ENCODE data around the gene CDH4. TPM values are rescaled to one million over a fixed set of nuclear protein-coding genes. Genes with fewer than 3 reads are reported as not detected.

The CDH4 gene
- total RNA-seq, 1 experiment from 2014 or later: 5.3 TPM

DNA sequence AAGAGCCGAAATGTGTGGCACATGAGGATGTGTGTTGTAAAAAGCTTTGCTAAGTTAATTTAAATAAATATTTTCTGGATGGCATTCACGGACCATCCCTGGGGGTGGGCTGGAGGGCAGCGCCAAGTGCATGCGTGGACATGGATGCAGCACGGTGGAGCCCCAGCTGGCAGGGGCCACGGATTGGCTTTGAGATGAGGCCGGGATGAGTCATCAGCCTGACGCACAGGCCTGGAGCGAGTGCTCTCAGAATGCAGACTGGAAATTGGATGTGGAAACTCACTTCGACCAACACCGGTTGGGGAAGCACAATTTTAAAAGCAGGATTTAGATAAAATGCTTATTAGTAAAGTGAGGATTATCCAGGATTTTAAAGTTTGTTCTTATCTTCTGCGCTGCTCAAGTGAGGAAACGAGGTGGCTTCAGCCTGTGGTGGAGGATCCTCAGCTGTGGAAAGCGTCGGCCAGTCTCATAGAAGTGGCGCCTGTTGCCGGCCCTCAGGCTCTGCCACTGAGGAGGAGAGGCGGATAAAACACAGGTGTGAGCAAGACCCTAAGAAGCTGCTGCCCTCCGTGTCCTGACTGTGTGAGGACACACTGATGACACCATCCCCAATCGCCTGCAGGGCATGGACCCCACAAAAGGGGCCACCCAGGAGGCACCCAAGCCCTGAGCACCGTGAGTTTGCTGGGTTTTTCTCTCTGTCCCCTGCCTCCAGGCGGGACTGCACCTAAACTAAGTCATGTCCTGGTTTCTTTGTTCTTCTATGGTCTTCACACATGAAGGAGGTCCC is 279.7 kb downstream of the CDH4 start:
- POLR2A ChIA-PET: no interaction called here
- Mint-ChIP-seq H3K9me3 (no peaks in the 10 kb centered on the region), H3K4me3 (no peak overlapping the region), H3K36me3 (no peaks in the 10 kb centered on the region), H3K27me3 (ENCODE audit: low read depth) (peaks cover 22% of the 10 kb centered on the region), H3K27ac (no peak overlapping the region), H3K4me1 (peaks cover 9% of the 10 kb centered on the region; the same call in 1 of the 2 replicates)
- no peak for DNase-seq (ENCODE audit: low spot score)
- CTCF ChIA-PET: interaction anchor here (1.0 to 1.1 kb wide), 2 partner anchors 14 to 28 kb away, joined by 3 to 4 read pairs; no protein-coding TSS in a partner anchor
- TF ChIP-seq TP53 (CRISPR knock-in tag; IDR thresholded peaks at IDR 0.05): no peak
- no peak for TF ChIP-seq ZNF138 (CRISPR knock-in tag; conservative IDR thresholded peaks at IDR 0.05)
- TF ChIP-seq, protein P1, sequence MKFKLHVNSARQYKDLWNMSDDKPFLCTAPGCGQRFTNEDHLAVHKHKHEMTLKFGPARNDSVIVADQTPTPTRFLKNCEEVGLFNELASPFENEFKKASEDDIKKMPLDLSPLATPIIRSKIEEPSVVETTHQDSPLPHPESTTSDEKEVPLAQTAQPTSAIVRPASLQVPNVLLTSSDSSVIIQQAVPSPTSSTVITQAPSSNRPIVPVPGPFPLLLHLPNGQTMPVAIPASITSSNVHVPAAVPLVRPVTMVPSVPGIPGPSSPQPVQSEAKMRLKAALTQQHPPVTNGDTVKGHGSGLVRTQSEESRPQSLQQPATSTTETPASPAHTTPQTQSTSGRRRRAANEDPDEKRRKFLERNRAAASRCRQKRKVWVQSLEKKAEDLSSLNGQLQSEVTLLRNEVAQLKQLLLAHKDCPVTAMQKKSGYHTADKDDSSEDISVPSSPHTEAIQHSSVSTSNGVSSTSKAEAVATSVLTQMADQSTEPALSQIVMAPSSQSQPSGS (CRISPR knock-in tag; IDR thresholded peaks at IDR 0.05; ENCODE audit: borderline replicate concordance, low read depth): no peak
- no peak for TF ChIP-seq ZNF317 (CRISPR knock-in tag; IDR thresholded peaks at IDR 0.05; ENCODE audit: borderline replicate concordance, low read depth)
- TF ChIP-seq, protein P2, sequence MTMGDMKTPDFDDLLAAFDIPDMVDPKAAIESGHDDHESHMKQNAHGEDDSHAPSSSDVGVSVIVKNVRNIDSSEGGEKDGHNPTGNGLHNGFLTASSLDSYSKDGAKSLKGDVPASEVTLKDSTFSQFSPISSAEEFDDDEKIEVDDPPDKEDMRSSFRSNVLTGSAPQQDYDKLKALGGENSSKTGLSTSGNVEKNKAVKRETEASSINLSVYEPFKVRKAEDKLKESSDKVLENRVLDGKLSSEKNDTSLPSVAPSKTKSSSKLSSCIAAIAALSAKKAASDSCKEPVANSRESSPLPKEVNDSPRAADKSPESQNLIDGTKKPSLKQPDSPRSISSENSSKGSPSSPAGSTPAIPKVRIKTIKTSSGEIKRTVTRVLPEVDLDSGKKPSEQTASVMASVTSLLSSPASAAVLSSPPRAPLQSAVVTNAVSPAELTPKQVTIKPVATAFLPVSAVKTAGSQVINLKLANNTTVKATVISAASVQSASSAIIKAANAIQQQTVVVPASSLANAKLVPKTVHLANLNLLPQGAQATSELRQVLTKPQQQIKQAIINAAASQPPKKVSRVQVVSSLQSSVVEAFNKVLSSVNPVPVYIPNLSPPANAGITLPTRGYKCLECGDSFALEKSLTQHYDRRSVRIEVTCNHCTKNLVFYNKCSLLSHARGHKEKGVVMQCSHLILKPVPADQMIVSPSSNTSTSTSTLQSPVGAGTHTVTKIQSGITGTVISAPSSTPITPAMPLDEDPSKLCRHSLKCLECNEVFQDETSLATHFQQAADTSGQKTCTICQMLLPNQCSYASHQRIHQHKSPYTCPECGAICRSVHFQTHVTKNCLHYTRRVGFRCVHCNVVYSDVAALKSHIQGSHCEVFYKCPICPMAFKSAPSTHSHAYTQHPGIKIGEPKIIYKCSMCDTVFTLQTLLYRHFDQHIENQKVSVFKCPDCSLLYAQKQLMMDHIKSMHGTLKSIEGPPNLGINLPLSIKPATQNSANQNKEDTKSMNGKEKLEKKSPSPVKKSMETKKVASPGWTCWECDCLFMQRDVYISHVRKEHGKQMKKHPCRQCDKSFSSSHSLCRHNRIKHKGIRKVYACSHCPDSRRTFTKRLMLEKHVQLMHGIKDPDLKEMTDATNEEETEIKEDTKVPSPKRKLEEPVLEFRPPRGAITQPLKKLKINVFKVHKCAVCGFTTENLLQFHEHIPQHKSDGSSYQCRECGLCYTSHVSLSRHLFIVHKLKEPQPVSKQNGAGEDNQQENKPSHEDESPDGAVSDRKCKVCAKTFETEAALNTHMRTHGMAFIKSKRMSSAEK (CRISPR knock-in tag; IDR thresholded peaks at IDR 0.05; ENCODE audit: borderline replicate concordance): no peak
- TF ChIP-seq CREM (CRISPR knock-in tag; IDR thresholded peaks at IDR 0.05): no peak
- no peak for TF ChIP-seq ZNF219 (CRISPR knock-in tag; IDR thresholded peaks at IDR 0.05; ENCODE audit: borderline replicate concordance)
- TF ChIP-seq, protein P3, sequence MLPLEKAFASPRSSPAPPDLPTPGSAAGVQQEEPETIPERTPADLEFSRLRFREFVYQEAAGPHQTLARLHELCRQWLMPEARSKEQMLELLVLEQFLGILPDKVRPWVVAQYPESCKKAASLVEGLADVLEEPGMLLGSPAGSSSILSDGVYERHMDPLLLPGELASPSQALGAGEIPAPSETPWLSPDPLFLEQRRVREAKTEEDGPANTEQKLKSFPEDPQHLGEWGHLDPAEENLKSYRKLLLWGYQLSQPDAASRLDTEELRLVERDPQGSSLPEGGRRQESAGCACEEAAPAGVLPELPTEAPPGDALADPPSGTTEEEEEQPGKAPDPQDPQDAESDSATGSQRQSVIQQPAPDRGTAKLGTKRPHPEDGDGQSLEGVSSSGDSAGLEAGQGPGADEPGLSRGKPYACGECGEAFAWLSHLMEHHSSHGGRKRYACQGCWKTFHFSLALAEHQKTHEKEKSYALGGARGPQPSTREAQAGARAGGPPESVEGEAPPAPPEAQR (CRISPR knock-in tag; IDR thresholded peaks at IDR 0.05): no peak
- no peak for TF ChIP-seq ZNF263 (CRISPR knock-in tag; IDR thresholded peaks at IDR 0.05; ENCODE audit: low read depth)
- TF ChIP-seq NR3C1 (CRISPR knock-in tag; conservative IDR thresholded peaks at IDR 0.05; ENCODE audit: low read depth): no peak
- no peak for TF ChIP-seq FOXK1 (CRISPR knock-in tag; IDR thresholded peaks at IDR 0.05)
- TF ChIP-seq ZNF121 (CRISPR knock-in tag; IDR thresholded peaks at IDR 0.05): no peak
- TF ChIP-seq, protein P4, sequence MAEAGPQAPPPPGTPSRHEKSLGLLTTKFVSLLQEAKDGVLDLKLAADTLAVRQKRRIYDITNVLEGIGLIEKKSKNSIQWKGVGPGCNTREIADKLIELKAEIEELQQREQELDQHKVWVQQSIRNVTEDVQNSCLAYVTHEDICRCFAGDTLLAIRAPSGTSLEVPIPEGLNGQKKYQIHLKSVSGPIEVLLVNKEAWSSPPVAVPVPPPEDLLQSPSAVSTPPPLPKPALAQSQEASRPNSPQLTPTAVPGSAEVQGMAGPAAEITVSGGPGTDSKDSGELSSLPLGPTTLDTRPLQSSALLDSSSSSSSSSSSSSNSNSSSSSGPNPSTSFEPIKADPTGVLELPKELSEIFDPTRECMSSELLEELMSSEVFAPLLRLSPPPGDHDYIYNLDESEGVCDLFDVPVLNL (CRISPR knock-in tag; IDR thresholded peaks at IDR 0.05; ENCODE audit: borderline replicate concordance, low read depth): no peak
- TF ChIP-seq TEAD1 (CRISPR knock-in tag; IDR thresholded peaks at IDR 0.05): no peak
- TF ChIP-seq RELA (CRISPR knock-in tag; IDR thresholded peaks at IDR 0.05; ENCODE audit: borderline replicate concordance): no peak
- TF ChIP-seq MXD4 (CRISPR knock-in tag; IDR thresholded peaks at IDR 0.05; ENCODE audit: borderline replicate concordance): no peak
- TF ChIP-seq IRF2 (CRISPR knock-in tag; IDR thresholded peaks at IDR 0.05; ENCODE audit: borderline replicate concordance, low read depth): no peak
- TF ChIP-seq ATF1 (CRISPR knock-in tag; IDR thresholded peaks at IDR 0.05): no peak
- no peak for ATAC-seq
